Measurements from ENCODE around the gene AFAP1.

AFAP1 gene

DNA sequence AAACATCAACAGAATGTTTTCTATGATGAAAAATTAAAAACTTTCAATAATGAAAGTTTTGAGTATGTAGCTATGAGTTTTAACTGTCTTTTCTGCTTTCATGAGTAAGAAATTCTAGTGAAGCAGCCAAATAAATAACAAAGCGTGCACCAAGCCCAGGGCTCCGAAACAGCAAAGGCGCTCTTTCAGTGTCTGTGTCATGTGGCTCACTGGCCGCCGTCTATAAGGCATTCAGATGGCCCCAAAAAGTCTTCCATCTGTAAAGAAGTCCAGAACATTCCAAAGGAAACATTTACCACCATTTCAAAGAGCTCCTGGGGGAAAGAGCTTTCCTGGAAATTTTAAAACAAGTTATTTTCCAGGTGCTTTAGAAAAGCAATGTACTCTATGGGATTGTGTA is 139.9 kb downstream of the AFAP1 start:
- TF ChIP-seq POLR2AphosphoS5 (IDR thresholded peaks at IDR 0.05; ENCODE audit: low read depth, low read length) (no peak), FOXP2 (optimal IDR thresholded peaks at IDR 0.05; ENCODE audit: borderline replicate concordance, extremely low read depth, extremely low read length, insufficient read depth) (no peak), TAF1 (IDR thresholded peaks at IDR 0.05; ENCODE audit: borderline replicate concordance, insufficient read depth, low read length) (no peak), SIN3A (IDR thresholded peaks at IDR 0.05; ENCODE audit: borderline replicate concordance, insufficient read depth, low read length) (no peak)
- TF ChIP-seq, protein P1, sequence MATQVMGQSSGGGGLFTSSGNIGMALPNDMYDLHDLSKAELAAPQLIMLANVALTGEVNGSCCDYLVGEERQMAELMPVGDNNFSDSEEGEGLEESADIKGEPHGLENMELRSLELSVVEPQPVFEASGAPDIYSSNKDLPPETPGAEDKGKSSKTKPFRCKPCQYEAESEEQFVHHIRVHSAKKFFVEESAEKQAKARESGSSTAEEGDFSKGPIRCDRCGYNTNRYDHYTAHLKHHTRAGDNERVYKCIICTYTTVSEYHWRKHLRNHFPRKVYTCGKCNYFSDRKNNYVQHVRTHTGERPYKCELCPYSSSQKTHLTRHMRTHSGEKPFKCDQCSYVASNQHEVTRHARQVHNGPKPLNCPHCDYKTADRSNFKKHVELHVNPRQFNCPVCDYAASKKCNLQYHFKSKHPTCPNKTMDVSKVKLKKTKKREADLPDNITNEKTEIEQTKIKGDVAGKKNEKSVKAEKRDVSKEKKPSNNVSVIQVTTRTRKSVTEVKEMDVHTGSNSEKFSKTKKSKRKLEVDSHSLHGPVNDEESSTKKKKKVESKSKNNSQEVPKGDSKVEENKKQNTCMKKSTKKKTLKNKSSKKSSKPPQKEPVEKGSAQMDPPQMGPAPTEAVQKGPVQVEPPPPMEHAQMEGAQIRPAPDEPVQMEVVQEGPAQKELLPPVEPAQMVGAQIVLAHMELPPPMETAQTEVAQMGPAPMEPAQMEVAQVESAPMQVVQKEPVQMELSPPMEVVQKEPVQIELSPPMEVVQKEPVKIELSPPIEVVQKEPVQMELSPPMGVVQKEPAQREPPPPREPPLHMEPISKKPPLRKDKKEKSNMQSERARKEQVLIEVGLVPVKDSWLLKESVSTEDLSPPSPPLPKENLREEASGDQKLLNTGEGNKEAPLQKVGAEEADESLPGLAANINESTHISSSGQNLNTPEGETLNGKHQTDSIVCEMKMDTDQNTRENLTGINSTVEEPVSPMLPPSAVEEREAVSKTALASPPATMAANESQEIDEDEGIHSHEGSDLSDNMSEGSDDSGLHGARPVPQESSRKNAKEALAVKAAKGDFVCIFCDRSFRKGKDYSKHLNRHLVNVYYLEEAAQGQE (IDR thresholded peaks at IDR 0.05; ENCODE audit: insufficient read depth in 1 of 2, low read depth in 2 of 2, low read length in 2 of 2) = no peak

DNA sequence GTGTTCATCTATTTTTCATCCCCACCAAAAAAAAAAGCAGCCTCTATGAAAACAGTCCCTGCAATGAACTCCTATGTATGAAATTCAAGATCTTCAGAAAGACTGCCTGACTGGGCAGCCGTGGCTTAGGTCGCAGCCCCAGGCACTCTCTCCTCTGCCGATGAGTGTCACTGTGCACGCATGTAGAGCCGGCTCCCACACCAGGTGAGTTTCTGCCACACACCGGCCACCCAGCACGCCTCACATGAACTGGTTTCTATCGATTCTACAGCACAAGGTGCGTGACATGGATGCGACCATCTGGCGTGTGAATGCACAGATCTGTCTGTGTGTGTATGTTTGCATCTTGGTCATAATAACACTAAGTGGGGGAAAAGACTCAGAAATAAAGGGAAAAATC is 140.4 kb downstream of the AFAP1 start:
- TF ChIP-seq POLR2AphosphoS5 (IDR thresholded peaks at IDR 0.05; ENCODE audit: low read depth, low read length) (no peak), SIN3A (IDR thresholded peaks at IDR 0.05; ENCODE audit: borderline replicate concordance, insufficient read depth, low read length) (no peak), TAF1 (IDR thresholded peaks at IDR 0.05; ENCODE audit: borderline replicate concordance, insufficient read depth, low read length) (no peak), FOXP2 (optimal IDR thresholded peaks at IDR 0.05; ENCODE audit: borderline replicate concordance, extremely low read depth, extremely low read length, insufficient read depth) (no peak)
- TF ChIP-seq, protein P1 (IDR thresholded peaks at IDR 0.05; ENCODE audit: insufficient read depth in 1 of 2, low read depth in 2 of 2, low read length in 2 of 2) = no peak

DNA sequence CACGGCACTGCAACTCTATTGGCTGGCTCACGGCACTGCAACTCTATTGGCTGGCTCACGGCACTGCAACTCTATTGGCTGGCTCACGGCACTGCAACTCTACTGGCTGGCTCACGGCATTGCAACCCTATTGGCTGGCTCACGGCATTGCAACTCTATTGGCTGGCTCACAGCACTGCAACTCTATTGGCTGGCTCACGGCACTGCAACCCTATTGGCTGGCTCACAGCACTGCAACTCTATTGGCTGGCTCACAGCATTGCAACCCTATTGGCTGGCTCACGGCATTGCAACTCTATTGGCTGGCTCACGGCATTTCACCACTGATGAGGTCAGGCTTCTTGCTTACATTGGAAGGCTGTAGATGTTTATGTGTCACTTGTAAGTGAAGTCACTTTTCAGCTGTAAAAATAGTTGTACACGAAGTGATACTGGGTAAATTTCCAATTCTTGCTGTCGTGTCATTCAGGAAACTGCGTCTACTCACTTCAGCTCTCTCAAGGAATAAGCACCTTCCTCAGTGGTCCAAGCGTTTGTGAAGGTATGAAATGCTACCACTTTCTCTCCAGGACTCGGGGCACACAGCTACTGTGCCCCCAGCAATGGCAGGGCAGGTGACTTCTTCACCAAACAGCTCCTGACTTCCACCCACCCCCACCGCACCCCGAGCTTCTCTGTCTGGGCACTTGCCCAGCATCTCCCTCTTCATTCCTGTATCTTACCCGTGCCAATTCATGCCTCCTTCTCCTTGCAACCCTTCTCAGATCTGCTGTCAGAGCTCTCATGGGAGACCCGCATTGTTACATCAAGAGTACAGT is 141.3 kb downstream of the AFAP1 start:
- TF ChIP-seq, protein P1 (IDR thresholded peaks at IDR 0.05; ENCODE audit: insufficient read depth in 1 of 2, low read depth in 2 of 2, low read length in 2 of 2) = no peak
- TF ChIP-seq POLR2AphosphoS5 (IDR thresholded peaks at IDR 0.05; ENCODE audit: low read depth, low read length) (no peak), TAF1 (IDR thresholded peaks at IDR 0.05; ENCODE audit: borderline replicate concordance, insufficient read depth, low read length) (no peak), FOXP2 (optimal IDR thresholded peaks at IDR 0.05; ENCODE audit: borderline replicate concordance, extremely low read depth, extremely low read length, insufficient read depth) (no peak), SIN3A (IDR thresholded peaks at IDR 0.05; ENCODE audit: borderline replicate concordance, insufficient read depth, low read length) (no peak)

DNA sequence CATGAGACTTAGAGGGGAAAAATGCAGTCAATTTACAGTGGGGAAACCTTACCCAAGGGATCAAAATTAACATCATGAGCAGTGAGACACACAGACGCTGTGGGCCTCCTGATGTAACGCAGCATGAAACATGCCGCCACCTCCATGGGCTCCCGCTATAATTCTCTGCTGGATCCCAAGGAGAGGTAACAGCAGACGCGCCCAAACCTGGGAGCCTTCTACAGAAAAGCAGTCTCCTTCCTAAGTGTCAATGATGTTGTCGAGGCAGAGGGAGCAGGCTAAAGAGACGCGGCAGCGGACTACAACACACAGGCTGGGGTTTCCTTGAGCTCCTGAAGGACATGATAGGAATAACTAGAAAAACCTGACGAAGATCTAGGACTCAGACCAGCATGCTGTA is 142.3 kb downstream of the AFAP1 start:
- TF ChIP-seq TAF1 (IDR thresholded peaks at IDR 0.05; ENCODE audit: borderline replicate concordance, insufficient read depth, low read length) (no peak), POLR2AphosphoS5 (IDR thresholded peaks at IDR 0.05; ENCODE audit: low read depth, low read length) (no peak), SIN3A (IDR thresholded peaks at IDR 0.05; ENCODE audit: borderline replicate concordance, insufficient read depth, low read length) (no peak), FOXP2 (optimal IDR thresholded peaks at IDR 0.05; ENCODE audit: borderline replicate concordance, extremely low read depth, extremely low read length, insufficient read depth) (no peak)
- TF ChIP-seq, protein P1 (IDR thresholded peaks at IDR 0.05; ENCODE audit: insufficient read depth in 1 of 2, low read depth in 2 of 2, low read length in 2 of 2) = no peak

All from PFSK-1 (cell line).